WTC11 (cell line): ENCODE data around the gene CERS5. TPM values are rescaled to one million over a fixed set of nuclear protein-coding genes. Genes with fewer than 3 reads are reported as not detected.

Experiments
- ATAC-seq: fragments of 200-7000 bp; cut with Tn5 transposase; 2 replicates; pipeline ENCODE4 v1.10.0; 2021; ENCODE audit warnings: mild to moderate bottlenecking, moderate library complexity
- CTCF ChIA-PET: fragments of 300-600 bp; sonication (Branson Sonifier 250); formaldehyde crosslinking; loops from one replicate; lab custom pipeline; 2021; ENCODE audit warnings: antibody characterized with exemption; lab: Charles Lee
- POLR2A ChIA-PET: fragments of 350-600 bp; sonication (Branson Sonifier 250); formaldehyde crosslinking; loops from one replicate; lab custom pipeline; 2021; ENCODE audit warnings: antibody characterized with exemption; lab: Charles Lee
- DNase-seq: peaks from one replicate; pipeline ENCODE4 v3.0.0; 2021; ENCODE audit warnings: low spot score
- H3K27ac Mint-ChIP-seq: 2 replicates; pipeline ENCODE4 v1.8.0; 2021; ENCODE audit warnings: mixed read lengths
- H3K27me3 Mint-ChIP-seq: 2 replicates; pipeline ENCODE4 v1.8.0; 2021; ENCODE audit warnings: low read depth, mild to moderate bottlenecking, moderate library complexity, mixed read lengths
- H3K36me3 Mint-ChIP-seq: 2 replicates; pipeline ENCODE4 v1.8.0; 2021; ENCODE audit warnings: mixed read lengths
- H3K4me1 Mint-ChIP-seq: 2 replicates; pipeline ENCODE4 v1.8.0; 2022; ENCODE audit warnings: mixed read lengths
- H3K4me3 Mint-ChIP-seq: 2 replicates; pipeline ENCODE4 v1.8.0; 2021; ENCODE audit warnings: mild to moderate bottlenecking, moderate library complexity, mixed read lengths
- H3K9me3 Mint-ChIP-seq: 2 replicates; pipeline ENCODE4 v1.8.0; 2021; ENCODE audit warnings: mixed read lengths
- CREM ChIP-seq: sonication (generic); formaldehyde crosslinking; IDR thresholded peaks from 2 replicates; pipeline ENCODE4 v1.8.1; 2022; ENCODE audit warnings: mild to moderate bottlenecking, missing genetic modification reagents, moderate library complexity
- ESRRA ChIP-seq: sonication (generic); formaldehyde crosslinking; IDR thresholded peaks from 2 replicates; pipeline ENCODE4 v1.8.1; 2022; ENCODE audit warnings: mild to moderate bottlenecking, missing genetic modification reagents, borderline replicate concordance
- ETV6 ChIP-seq: sonication (generic); formaldehyde crosslinking; IDR thresholded peaks from 2 replicates; pipeline ENCODE4 v1.8.1; 2022; ENCODE audit warnings: mild to moderate bottlenecking, missing genetic modification reagents
- FOXP1 ChIP-seq: sonication (generic); formaldehyde crosslinking; IDR thresholded peaks from 2 replicates; pipeline ENCODE4 v1.8.0; 2022; ENCODE audit warnings: missing genetic modification reagents, mild to moderate bottlenecking, moderate library complexity, borderline replicate concordance
- GABPB1 ChIP-seq: sonication (generic); formaldehyde crosslinking; IDR thresholded peaks from 2 replicates; pipeline ENCODE4 v1.8.1; 2023; ENCODE audit warnings: mild to moderate bottlenecking, missing genetic modification reagents
- GTF2I ChIP-seq: fragments of 250-450 bp; sonication (Bioruptor Pico); conservative IDR thresholded peaks from 2 replicates; pipeline ENCODE4 v1.4.0; 2021; ENCODE audit warnings: mild to moderate bottlenecking
- IRF2 ChIP-seq: sonication (generic); formaldehyde crosslinking; IDR thresholded peaks from 2 replicates; pipeline ENCODE4 v1.8.0; 2022; ENCODE audit warnings: low read depth, missing genetic modification reagents, borderline replicate concordance
- NFE2L1 ChIP-seq: sonication (generic); formaldehyde crosslinking; IDR thresholded peaks from 2 replicates; pipeline ENCODE4 v1.8.1; 2023; ENCODE audit warnings: missing genetic modification reagents
- NFYB ChIP-seq: sonication (generic); formaldehyde crosslinking; conservative IDR thresholded peaks from 2 replicates; pipeline ENCODE4 v1.8.0; 2022; ENCODE audit warnings: low read depth, missing genetic modification reagents
- SP1 ChIP-seq: sonication (generic); formaldehyde crosslinking; conservative IDR thresholded peaks from 2 replicates; pipeline ENCODE4 v1.8.1; 2022; ENCODE audit warnings: missing genetic modification reagents
- ZNF121 ChIP-seq: sonication (generic); formaldehyde crosslinking; IDR thresholded peaks from 2 replicates; pipeline ENCODE4 v1.8.0; 2023; ENCODE audit warnings: missing genetic modification reagents
- total RNA-seq: library from RNA; stranded (reverse); gene quantifications from 3 replicates; pipeline ENCODE4 v1.2.3, GENCODE V29; 2021
- TF ChIP-seq, protein P1 (sequence below): sonication (generic); formaldehyde crosslinking; IDR thresholded peaks from 2 replicates; pipeline ENCODE4 v1.8.0; 2022; ENCODE audit warnings: mild to moderate bottlenecking, missing genetic modification reagents
- TF ChIP-seq, protein P2 (sequence below): sonication (generic); formaldehyde crosslinking; IDR thresholded peaks from 2 replicates; pipeline ENCODE4 v1.8.0; 2022; ENCODE audit warnings: mild to moderate bottlenecking, missing genetic modification reagents
- TF ChIP-seq, protein P3 (sequence below): sonication (generic); formaldehyde crosslinking; IDR thresholded peaks from 2 replicates; pipeline ENCODE4 v1.8.0; 2023; ENCODE audit warnings: missing genetic modification reagents, mild to moderate bottlenecking, borderline replicate concordance
- TF ChIP-seq, protein P4 (sequence below): fragments of 250-450 bp; sonication (Bioruptor Pico); IDR thresholded peaks from 2 replicates; pipeline ENCODE4 v1.9.0; 2021; ENCODE audit warnings: mild to moderate bottlenecking
- TF ChIP-seq, protein P5 (sequence below): sonication (generic); formaldehyde crosslinking; IDR thresholded peaks from 2 replicates; pipeline ENCODE4 v1.8.0; 2023; ENCODE audit warnings: missing genetic modification reagents
- TF ChIP-seq, protein P6 (sequence below): sonication (generic); formaldehyde crosslinking; IDR thresholded peaks from 2 replicates; pipeline ENCODE4 v1.8.1; 2023; ENCODE audit warnings: mild to moderate bottlenecking, missing genetic modification reagents, moderate library complexity
- TF ChIP-seq, protein P7 (sequence below): fragments of 200-600 bp; IDR thresholded peaks from 2 replicates; pipeline ENCODE4 v1.8.0; 2022; ENCODE audit warnings: antibody characterized with exemption
- TF ChIP-seq, protein P8 (sequence below): fragments of 250-450 bp; sonication (Bioruptor Pico); conservative IDR thresholded peaks from 2 replicates; pipeline ENCODE4 v1.9.0; 2021; ENCODE audit warnings: mild to moderate bottlenecking
- TF ChIP-seq, protein P9 (sequence below): sonication (generic); formaldehyde crosslinking; IDR thresholded peaks from 2 replicates; pipeline ENCODE4 v1.8.1; 2022; ENCODE audit warnings: mild to moderate bottlenecking, moderate library complexity, missing genetic modification reagents
- TF ChIP-seq, protein P10 (sequence below): sonication (generic); formaldehyde crosslinking; IDR thresholded peaks from 2 replicates; pipeline ENCODE4 v1.8.1; 2023; ENCODE audit warnings: mild to moderate bottlenecking, moderate library complexity, missing genetic modification reagents

Gene CERS5
- total RNA-seq, 1 experiment from 2014 or later: 55.8 TPM

DNA sequence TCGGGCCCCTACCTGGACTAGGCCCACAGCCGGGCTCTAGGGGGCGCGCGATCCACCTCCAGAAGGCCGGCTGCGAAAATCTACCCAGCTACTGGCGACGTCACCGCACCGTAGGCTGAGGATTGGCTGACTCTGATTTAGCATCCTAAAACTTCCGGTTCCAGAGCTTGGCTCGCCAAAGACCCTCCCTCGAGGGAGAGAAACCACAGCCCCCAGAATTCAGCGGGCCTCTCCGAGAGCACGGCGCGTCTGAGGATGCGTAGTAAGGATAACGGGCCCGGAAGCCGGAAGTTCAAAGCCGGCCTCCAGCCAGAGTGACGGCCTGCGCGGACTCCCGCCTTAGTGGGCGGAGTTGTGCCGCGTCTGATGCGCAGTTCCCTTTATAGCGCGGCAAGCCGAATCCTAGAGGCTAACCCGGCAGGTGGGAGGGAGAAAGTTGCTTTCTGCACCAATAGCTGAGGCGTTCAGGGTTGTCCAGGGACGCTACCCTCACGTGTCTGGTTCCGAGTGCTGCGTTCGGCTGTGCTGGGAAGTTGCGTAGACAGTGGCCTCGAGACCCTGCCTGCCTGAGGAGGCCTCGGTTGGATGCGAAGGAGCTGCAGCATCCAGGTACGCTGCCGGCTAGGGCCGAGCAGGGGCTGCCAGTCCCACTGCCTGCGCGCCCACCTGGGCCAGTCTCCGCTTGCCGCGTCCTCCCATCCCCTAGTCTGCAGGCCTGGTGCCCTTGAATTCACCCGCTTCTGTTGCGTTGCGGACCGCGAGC, 55.3 kb downstream of the CERS5 start, which contains the start of gene COX14:
COX14 (plus strand) TSS at position 544 of the 763 bp plus-strand sequence. CDS start 7,808 bp downstream, outside the sequence.
- ChIA-PET CTCF (interaction anchor here (0.5 to 4.8 kb wide), 58 partner anchors 9 to 1359 kb away, joined by 3 to 165 read pairs (median 6); partner anchors contain the start of genes CERS5, GPD1, LIMA1 and RACGAP1), POLR2A (interaction anchor here (0.6 to 4.2 kb wide), 15 partner anchors 9 to 1371 kb away, joined by 3 to 50 read pairs (median 4); partner anchors contain the start of genes CERS5, LIMA1 and SMARCD1)
- peak within 1 kb of the TSS; percentile 99 for H3K27ac Mint-ChIP-seq
- peak; percentile 99 for DNase-seq
- H3K27me3 Mint-ChIP-seq: no peaks in the 10 kb centered on the region
- peak within 1 kb of the TSS; percentile 99 for H3K4me3 Mint-ChIP-seq
- peak; percentile 88 for ATAC-seq
- H3K36me3 Mint-ChIP-seq: no peaks in the 10 kb centered on the region
- H3K4me1 Mint-ChIP-seq: peaks cover 19% of the 10 kb centered on the region
- H3K9me3 Mint-ChIP-seq: no peaks in the 10 kb centered on the region
- TF ChIP-seq, protein P1, sequence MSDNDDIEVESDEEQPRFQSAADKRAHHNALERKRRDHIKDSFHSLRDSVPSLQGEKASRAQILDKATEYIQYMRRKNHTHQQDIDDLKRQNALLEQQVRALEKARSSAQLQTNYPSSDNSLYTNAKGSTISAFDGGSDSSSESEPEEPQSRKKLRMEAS (CRISPR knock-in tag): peak; percentile 97
- TF ChIP-seq, protein P2, sequence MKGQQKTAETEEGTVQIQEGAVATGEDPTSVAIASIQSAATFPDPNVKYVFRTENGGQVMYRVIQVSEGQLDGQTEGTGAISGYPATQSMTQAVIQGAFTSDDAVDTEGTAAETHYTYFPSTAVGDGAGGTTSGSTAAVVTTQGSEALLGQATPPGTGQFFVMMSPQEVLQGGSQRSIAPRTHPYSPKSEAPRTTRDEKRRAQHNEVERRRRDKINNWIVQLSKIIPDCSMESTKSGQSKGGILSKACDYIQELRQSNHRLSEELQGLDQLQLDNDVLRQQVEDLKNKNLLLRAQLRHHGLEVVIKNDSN (CRISPR knock-in tag): peak; percentile 92
- TF ChIP-seq ZNF121 (CRISPR knock-in tag): no peak
- TF ChIP-seq ETV6 (CRISPR knock-in tag): peak; percentile 16; the same call in 1 of the 2 replicates
- TF ChIP-seq, protein P3, sequence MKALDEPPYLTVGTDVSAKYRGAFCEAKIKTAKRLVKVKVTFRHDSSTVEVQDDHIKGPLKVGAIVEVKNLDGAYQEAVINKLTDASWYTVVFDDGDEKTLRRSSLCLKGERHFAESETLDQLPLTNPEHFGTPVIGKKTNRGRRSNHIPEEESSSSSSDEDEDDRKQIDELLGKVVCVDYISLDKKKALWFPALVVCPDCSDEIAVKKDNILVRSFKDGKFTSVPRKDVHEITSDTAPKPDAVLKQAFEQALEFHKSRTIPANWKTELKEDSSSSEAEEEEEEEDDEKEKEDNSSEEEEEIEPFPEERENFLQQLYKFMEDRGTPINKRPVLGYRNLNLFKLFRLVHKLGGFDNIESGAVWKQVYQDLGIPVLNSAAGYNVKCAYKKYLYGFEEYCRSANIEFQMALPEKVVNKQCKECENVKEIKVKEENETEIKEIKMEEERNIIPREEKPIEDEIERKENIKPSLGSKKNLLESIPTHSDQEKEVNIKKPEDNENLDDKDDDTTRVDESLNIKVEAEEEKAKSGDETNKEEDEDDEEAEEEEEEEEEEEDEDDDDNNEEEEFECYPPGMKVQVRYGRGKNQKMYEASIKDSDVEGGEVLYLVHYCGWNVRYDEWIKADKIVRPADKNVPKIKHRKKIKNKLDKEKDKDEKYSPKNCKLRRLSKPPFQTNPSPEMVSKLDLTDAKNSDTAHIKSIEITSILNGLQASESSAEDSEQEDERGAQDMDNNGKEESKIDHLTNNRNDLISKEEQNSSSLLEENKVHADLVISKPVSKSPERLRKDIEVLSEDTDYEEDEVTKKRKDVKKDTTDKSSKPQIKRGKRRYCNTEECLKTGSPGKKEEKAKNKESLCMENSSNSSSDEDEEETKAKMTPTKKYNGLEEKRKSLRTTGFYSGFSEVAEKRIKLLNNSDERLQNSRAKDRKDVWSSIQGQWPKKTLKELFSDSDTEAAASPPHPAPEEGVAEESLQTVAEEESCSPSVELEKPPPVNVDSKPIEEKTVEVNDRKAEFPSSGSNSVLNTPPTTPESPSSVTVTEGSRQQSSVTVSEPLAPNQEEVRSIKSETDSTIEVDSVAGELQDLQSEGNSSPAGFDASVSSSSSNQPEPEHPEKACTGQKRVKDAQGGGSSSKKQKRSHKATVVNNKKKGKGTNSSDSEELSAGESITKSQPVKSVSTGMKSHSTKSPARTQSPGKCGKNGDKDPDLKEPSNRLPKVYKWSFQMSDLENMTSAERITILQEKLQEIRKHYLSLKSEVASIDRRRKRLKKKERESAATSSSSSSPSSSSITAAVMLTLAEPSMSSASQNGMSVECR: peak; percentile 89; the same call in 1 of the 2 replicates
- TF ChIP-seq, protein P4, sequence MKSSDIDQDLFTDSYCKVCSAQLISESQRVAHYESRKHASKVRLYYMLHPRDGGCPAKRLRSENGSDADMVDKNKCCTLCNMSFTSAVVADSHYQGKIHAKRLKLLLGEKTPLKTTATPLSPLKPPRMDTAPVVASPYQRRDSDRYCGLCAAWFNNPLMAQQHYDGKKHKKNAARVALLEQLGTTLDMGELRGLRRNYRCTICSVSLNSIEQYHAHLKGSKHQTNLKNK: no peak
- TF ChIP-seq, protein P5, sequence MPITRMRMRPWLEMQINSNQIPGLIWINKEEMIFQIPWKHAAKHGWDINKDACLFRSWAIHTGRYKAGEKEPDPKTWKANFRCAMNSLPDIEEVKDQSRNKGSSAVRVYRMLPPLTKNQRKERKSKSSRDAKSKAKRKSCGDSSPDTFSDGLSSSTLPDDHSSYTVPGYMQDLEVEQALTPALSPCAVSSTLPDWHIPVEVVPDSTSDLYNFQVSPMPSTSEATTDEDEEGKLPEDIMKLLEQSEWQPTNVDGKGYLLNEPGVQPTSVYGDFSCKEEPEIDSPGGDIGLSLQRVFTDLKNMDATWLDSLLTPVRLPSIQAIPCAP: no peak
- peak; percentile 79 for TF ChIP-seq GABPB1 (CRISPR knock-in tag)
- TF ChIP-seq IRF2: no peak
- peak; percentile 81 for TF ChIP-seq SP1 (CRISPR knock-in tag)
- TF ChIP-seq, protein P6, sequence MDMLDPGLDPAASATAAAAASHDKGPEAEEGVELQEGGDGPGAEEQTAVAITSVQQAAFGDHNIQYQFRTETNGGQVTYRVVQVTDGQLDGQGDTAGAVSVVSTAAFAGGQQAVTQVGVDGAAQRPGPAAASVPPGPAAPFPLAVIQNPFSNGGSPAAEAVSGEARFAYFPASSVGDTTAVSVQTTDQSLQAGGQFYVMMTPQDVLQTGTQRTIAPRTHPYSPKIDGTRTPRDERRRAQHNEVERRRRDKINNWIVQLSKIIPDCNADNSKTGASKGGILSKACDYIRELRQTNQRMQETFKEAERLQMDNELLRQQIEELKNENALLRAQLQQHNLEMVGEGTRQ (CRISPR knock-in tag): peak; percentile 91
- peak; percentile 93 for TF ChIP-seq CREM (CRISPR knock-in tag)
- no peak for TF ChIP-seq GTF2I
- TF ChIP-seq, protein P7, sequence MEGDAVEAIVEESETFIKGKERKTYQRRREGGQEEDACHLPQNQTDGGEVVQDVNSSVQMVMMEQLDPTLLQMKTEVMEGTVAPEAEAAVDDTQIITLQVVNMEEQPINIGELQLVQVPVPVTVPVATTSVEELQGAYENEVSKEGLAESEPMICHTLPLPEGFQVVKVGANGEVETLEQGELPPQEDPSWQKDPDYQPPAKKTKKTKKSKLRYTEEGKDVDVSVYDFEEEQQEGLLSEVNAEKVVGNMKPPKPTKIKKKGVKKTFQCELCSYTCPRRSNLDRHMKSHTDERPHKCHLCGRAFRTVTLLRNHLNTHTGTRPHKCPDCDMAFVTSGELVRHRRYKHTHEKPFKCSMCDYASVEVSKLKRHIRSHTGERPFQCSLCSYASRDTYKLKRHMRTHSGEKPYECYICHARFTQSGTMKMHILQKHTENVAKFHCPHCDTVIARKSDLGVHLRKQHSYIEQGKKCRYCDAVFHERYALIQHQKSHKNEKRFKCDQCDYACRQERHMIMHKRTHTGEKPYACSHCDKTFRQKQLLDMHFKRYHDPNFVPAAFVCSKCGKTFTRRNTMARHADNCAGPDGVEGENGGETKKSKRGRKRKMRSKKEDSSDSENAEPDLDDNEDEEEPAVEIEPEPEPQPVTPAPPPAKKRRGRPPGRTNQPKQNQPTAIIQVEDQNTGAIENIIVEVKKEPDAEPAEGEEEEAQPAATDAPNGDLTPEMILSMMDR: peak; percentile 70
- peak; percentile 92 for TF ChIP-seq NFYB (CRISPR knock-in tag)
- TF ChIP-seq, protein P8, sequence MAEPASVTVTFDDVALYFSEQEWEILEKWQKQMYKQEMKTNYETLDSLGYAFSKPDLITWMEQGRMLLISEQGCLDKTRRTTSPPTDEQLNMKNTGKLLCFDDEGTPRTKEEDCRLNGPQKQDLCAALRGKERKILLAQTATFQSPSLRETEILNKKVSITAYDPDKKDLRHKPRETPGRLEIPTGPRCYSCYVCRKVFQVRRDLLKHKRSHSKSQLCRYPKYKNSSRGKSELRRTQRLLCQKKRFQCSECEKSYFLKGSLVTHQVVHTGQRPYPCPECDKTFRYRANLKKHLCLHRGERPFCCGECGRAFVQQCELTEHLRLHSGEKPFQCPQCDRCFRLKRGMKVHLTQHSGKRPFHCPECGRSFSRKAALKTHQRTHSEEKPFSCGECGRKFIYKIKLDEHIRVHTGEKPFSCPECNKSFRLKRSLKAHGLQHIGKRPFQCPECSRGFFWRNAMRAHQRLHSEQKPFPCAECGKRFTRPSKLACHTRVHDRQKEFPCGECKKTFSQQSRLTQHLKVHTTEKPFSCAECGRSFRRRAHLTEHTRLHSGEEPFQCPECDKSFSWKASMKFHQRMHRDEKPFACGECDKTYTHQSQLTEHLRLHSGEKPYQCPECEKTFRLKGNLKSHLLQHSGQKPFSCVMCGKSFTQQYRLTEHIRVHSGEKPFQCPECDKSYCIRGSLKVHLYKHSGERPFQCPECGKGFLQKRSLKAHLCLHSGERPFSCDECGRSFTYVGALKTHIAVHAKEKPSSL (CRISPR knock-in tag): no peak
- peak; percentile 75; the same call in 1 of the 2 replicates for TF ChIP-seq ESRRA (CRISPR knock-in tag)
- TF ChIP-seq, protein P9, sequence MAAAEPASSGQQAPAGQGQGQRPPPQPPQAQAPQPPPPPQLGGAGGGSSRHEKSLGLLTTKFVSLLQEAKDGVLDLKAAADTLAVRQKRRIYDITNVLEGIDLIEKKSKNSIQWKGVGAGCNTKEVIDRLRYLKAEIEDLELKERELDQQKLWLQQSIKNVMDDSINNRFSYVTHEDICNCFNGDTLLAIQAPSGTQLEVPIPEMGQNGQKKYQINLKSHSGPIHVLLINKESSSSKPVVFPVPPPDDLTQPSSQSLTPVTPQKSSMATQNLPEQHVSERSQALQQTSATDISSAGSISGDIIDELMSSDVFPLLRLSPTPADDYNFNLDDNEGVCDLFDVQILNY (CRISPR knock-in tag): no peak
- TF ChIP-seq NFE2L1 (CRISPR knock-in tag): peak; percentile 47; the same call in 1 of the 2 replicates
- TF ChIP-seq FOXP1 (CRISPR knock-in tag): peak; percentile 91
- TF ChIP-seq, protein P10, sequence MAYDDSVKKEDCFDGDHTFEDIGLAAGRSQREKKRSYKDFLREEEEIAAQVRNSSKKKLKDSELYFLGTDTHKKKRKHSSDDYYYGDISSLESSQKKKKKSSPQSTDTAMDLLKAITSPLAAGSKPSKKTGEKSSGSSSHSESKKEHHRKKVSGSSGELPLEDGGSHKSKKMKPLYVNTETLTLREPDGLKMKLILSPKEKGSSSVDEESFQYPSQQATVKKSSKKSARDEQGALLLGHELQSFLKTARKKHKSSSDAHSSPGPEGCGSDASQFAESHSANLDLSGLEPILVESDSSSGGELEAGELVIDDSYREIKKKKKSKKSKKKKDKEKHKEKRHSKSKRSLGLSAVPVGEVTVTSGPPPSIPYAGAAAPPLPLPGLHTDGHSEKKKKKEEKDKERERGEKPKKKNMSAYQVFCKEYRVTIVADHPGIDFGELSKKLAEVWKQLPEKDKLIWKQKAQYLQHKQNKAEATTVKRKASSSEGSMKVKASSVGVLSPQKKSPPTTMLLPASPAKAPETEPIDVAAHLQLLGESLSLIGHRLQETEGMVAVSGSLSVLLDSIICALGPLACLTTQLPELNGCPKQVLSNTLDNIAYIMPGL (CRISPR knock-in tag): peak; percentile 62; the same call in 1 of the 2 replicates
